ENCODE measurements around the gene WFIKKN2.

Gene WFIKKN2

DNA sequence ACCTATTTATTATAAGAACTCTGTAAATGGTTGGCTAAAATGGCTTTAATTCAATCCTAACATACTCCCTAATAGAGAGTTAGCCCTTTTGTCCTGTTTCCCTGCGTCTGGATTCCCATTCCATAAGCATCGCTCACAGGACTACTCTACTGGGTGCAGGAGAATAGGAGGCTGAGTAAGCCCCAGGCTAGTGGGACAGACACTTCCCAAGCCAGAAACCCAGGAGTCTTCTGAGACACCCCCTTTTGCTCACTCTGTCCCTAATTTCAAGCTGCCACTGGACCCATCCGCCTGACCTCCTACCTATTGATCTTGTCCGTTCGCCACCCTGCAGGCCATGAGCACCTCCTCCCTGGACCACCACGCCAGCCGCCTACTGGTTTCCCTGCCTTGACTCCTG lies 47.5 kb downstream of the WFIKKN2 start:
- no peak for FAIRE-seq

GRCh38 chr17:50883850-50884438 lies 48.6 kb downstream of the WFIKKN2 start:
- FAIRE-seq, result no peak

DNA sequence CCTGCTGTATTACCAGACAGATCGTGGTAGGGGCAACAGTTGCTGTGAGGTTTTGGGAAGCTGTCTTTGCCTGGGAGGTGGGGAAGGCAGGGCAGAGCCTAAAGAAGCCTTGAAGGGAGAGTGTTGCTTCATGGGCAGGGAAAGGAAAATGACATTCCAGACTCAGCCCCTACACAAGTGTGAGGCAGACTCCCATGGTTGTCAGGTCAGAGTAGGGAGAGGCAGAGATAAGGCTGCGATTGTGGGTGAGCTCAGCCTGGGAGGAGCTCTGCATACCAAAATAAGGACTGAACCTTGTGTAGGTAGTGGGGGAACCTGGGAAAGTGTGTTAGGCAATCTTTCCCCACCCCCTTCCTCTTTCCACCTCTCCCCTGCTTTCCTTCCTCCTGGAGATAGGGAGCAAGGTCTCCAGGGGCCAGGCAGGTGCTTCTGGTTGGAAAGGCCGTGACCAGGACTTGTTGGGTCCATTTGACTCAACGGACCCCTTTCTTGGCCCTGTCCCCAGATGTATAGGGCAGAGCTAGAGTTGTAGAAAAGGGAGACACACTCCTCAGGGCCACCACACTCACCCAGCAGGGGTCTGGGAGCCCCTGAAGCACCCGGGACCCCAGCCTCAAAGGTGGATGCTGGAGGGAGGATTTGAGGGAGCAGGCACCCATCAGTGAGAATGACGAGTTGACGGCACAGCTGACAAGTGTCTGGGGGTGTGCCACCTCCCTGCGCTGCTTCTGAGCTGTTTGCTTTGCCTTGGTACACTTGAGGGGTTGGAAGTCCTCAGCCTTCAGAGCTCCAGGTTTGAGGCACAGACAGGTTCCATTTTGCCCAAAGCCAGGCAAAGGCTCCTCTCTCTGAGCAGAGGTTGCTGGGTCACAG lies 49.3 kb downstream of the WFIKKN2 start:
- FAIRE-seq, result no peak

DNA sequence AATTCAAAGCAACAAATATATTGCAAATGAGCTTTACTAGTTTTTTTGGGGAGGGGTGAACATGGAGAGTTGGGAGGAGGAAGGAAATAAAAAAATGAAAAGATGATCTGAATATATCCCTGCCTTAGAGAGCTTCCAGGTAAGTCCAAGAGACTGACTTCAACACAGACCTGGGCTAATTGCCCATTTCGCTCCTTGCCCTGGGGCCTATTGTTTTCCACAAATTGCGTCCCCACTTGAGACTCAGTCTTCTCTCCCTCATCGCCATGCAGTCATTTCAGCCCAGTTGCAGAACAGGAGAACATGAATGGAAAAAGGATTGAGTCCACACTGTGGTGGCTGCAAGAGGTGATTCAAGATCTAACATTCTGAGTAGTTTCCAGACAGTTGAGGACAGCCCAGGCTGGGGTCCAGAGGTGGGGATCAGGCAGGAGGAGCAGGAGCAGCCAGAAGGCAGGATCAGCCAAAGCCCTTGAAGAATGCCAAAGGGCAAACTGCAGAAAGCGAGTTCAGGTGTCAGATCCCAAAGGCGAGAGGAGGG lies 52.4 kb downstream of the WFIKKN2 start:
- FAIRE-seq, result no peak

DNA sequence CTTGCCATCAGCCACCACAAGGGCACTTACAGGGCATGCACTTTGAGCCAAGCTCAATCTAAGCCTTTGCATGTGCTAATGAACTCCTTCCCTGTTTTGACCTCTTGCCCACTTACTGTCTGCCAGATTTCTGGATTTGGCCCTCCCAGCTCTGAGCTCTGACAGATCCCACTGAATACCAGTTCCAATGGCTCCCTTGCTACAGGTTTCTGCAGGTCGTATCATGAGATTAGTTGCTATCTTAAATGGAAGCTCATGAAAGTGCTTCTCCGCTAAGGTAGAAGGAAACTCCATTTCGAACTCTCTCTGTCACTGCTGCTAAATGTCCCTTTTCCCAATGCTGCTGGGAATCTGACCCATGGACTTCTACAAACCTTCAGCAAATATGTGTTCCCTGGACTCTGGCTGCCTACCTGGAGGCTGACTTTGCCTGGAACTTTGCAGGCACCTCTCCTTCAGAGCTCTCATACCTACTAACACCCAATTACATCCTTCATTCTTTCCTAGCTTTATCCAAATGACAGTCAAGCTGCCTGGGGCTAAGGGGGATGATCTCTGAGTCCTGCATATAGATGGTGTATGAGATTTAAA lies 54.2 kb downstream of the WFIKKN2 start:
- no peak for FAIRE-seq

DNA sequence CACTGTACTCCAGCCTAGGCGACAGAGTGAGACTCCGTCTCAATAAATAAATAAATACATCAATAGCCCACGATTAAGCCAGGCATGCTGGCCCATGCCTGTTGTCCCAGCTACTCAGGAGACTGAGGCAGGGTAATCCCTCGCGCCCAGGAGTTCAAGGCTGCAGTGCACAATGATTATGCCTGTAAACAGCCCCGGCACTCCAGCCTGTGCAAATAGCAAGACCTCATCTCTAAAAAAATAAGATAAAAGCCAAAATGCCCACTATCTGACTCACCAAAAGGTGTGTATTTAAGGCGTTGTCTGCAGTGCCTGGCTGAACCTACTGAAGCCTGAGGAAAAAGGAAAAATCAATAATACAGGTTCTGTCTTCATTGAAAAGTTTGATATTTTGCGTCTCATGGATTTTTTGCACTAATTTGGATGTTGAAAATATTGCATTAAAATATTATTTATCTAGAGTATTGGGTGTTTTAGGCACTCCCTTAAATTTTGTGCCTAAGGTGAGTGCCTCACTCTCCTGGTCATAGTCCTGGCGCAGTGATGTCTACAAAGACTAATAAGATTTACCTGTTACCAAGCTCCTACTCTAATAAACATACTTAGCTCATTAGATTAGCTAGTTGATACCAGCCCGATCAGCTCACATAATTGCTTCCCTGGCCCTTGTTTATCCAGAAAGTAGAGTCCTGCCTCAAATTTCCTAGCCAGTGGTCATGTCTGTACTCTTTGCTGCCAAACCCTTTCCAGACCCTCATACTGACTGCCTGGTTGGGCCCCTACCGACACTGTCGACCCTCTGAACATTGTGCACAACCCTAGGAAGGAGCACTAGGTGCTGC lies 55.5 kb downstream of the WFIKKN2 start:
- FAIRE-seq, result no peak

- no peak for FAIRE-seq
Measured at GRCh38 chr17:50891577-50891989, 56.2 kb downstream of the WFIKKN2 start.

All from colon (tissue), 2 donors.